WTC11 (cell line): ENCODE data around the gene SPOCK1. TPM values are rescaled to one million over a fixed set of nuclear protein-coding genes. Genes with fewer than 3 reads are reported as not detected.

ENCODE experiments used
- ATAC-seq: fragments of 200-7000 bp; cut with Tn5 transposase; 2 replicates; pipeline ENCODE4 v1.10.0; 2021; ENCODE audit warnings: mild to moderate bottlenecking, moderate library complexity
- CTCF ChIA-PET: fragments of 300-600 bp; sonication (Branson Sonifier 250); formaldehyde crosslinking; loops from one replicate; lab custom pipeline; 2021; ENCODE audit warnings: antibody characterized with exemption; lab: Charles Lee
- POLR2A ChIA-PET: fragments of 350-600 bp; sonication (Branson Sonifier 250); formaldehyde crosslinking; loops from one replicate; lab custom pipeline; 2021; ENCODE audit warnings: antibody characterized with exemption; lab: Charles Lee
- DNase-seq: peaks from one replicate; pipeline ENCODE4 v3.0.0; 2021; ENCODE audit warnings: low spot score
- H3K27ac Mint-ChIP-seq: 2 replicates; pipeline ENCODE4 v1.8.0; 2021; ENCODE audit warnings: mixed read lengths
- H3K27me3 Mint-ChIP-seq: 2 replicates; pipeline ENCODE4 v1.8.0; 2021; ENCODE audit warnings: low read depth, mild to moderate bottlenecking, moderate library complexity, mixed read lengths
- H3K36me3 Mint-ChIP-seq: 2 replicates; pipeline ENCODE4 v1.8.0; 2021; ENCODE audit warnings: mixed read lengths
- H3K4me1 Mint-ChIP-seq: 2 replicates; pipeline ENCODE4 v1.8.0; 2022; ENCODE audit warnings: mixed read lengths
- H3K4me3 Mint-ChIP-seq: 2 replicates; pipeline ENCODE4 v1.8.0; 2021; ENCODE audit warnings: mild to moderate bottlenecking, moderate library complexity, mixed read lengths
- H3K9me3 Mint-ChIP-seq: 2 replicates; pipeline ENCODE4 v1.8.0; 2021; ENCODE audit warnings: mixed read lengths
- AFF4 ChIP-seq: sonication (generic); formaldehyde crosslinking; IDR thresholded peaks from 2 replicates; pipeline ENCODE4 v1.8.1; 2023; ENCODE audit warnings: mild to moderate bottlenecking, missing genetic modification reagents, borderline replicate concordance
- ATF1 ChIP-seq: sonication (generic); formaldehyde crosslinking; IDR thresholded peaks from 2 replicates; pipeline ENCODE4 v1.8.1; 2023; ENCODE audit warnings: mild to moderate bottlenecking, moderate library complexity, missing genetic modification reagents
- GRHL2 ChIP-seq: fragments of 250-450 bp; sonication (Bioruptor Pico); IDR thresholded peaks from 2 replicates; pipeline ENCODE4 v1.8.0; 2022; ENCODE audit warnings: mild to moderate bottlenecking, moderate library complexity; ENCODE audit not compliant: insufficient replicate concordance, severe bottlenecking
- HMGXB4 ChIP-seq: sonication (generic); formaldehyde crosslinking; IDR thresholded peaks from 2 replicates; pipeline ENCODE4 v1.8.1; 2023; ENCODE audit warnings: mild to moderate bottlenecking, moderate library complexity, missing genetic modification reagents
- IRF2 ChIP-seq: sonication (generic); formaldehyde crosslinking; IDR thresholded peaks from 2 replicates; pipeline ENCODE4 v1.8.0; 2022; ENCODE audit warnings: low read depth, missing genetic modification reagents, borderline replicate concordance
- MLX ChIP-seq: sonication (generic); formaldehyde crosslinking; IDR thresholded peaks from 2 replicates; pipeline ENCODE4 v1.8.1; 2023; ENCODE audit warnings: mild to moderate bottlenecking, missing genetic modification reagents, moderate library complexity
- TP53 ChIP-seq: sonication (generic); formaldehyde crosslinking; IDR thresholded peaks from 2 replicates; pipeline ENCODE4 v1.8.1; 2023; ENCODE audit warnings: mild to moderate bottlenecking, missing genetic modification reagents
- USF2 ChIP-seq: sonication (generic); formaldehyde crosslinking; IDR thresholded peaks from 2 replicates; pipeline ENCODE4 v1.8.1; 2023; ENCODE audit warnings: mild to moderate bottlenecking, missing genetic modification reagents, moderate library complexity
- ZNF317 ChIP-seq: sonication (generic); formaldehyde crosslinking; IDR thresholded peaks from 2 replicates; pipeline ENCODE4 v1.8.1; 2023; ENCODE audit warnings: low read depth, mild to moderate bottlenecking, moderate library complexity, missing genetic modification reagents, borderline replicate concordance
- ZNF396 ChIP-seq: fragments of 250-450 bp; sonication (Bioruptor Pico); IDR thresholded peaks from 2 replicates; pipeline ENCODE4 v1.8.0; 2021; ENCODE audit warnings: mild to moderate bottlenecking, moderate library complexity, borderline replicate concordance
- ZNF416 ChIP-seq: fragments of 250-450 bp; sonication (Bioruptor Pico); IDR thresholded peaks from 2 replicates; pipeline ENCODE4 v1.9.0; 2021; ENCODE audit warnings: mild to moderate bottlenecking, inconsistent platforms
- total RNA-seq: library from RNA; stranded (reverse); gene quantifications from 3 replicates; pipeline ENCODE4 v1.2.3, GENCODE V29; 2021

Gene SPOCK1
- total RNA-seq, 1 experiment from 2014 or later, result 15.2 TPM

DNA sequence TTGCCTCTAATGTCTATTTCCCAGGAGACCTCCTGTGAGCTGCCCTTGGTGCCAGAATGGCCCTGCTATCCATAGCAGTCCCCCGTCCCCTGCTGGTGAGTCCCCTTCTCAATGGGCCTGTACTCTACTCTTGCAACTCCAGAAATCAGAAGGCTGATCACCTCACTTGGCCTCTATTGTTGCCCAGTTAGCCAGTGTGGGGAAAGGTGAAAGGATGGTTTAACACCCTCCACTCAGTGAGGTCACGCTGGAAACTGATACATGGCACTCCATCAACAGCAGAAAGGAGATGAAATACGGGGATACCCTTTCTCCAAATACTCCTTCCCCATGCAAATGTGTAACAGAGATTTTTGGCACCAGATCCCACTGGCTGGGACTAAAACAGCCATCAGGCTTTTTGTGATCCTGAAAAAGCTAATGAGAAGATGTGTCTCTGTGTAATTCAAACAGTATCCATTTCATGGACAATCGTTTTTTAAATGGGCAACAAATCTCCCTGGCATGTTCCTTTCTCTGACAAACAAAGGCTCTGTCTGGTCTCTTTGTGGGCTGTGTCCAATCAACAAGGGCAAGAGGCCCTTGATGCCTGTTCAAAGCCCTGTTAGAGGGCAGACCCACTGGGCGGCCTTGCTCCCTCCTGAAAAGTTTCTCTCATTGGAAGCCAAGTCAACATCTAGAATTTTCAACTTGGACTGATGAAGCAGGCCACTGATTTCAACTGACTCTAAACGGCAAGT is 343.7 kb downstream of the SPOCK1 start:
- Mint-ChIP-seq H3K9me3 (peaks cover 12% of the 10 kb centered on the region), H3K4me1 (peaks cover 9% of the 10 kb centered on the region), H3K36me3 (no peaks in the 10 kb centered on the region), H3K27ac (no peak overlapping the region), H3K27me3 (peaks cover 70% of the 10 kb centered on the region), H3K4me3 (no peak overlapping the region)
- ChIA-PET POLR2A (no interaction called here), CTCF (interaction anchor here (1.2 kb wide), 1 partner anchor 80 kb away, joined by 4 read pairs; no protein-coding TSS in a partner anchor)
- DNase-seq (no peak), ATAC-seq (peak; percentile 84)
- TF ChIP-seq TP53 (CRISPR knock-in tag) (no peak), ATF1 (CRISPR knock-in tag) (no peak), ZNF317 (CRISPR knock-in tag) (no peak), IRF2 (CRISPR knock-in tag) (no peak), MLX (CRISPR knock-in tag) (no peak), ZNF396 (no peak), USF2 (CRISPR knock-in tag) (no peak)

DNA sequence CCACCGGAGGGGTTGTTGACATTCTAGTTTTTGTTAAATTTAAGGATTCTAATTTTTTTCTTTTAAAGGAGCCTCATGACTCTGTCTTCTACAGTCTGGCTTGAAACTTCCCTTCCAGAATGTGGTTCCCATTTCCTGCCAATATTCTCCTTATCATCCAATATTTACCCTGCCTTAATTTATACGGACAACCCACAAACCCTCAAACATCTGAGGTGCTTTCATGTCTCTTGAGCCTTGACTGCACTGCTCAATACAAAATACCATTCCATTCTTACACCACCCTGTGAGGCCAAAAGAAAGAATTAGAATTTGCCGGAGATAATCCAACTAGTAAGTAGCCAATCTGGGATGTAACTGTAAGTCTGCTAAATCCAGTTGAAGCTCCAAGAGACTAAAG is 346.5 kb downstream of the SPOCK1 start:
- Mint-ChIP-seq H3K9me3 (no peaks in the 10 kb centered on the region), H3K36me3 (no peaks in the 10 kb centered on the region), H3K4me3 (no peak overlapping the region), H3K27ac (no peak overlapping the region), H3K4me1 (peaks cover 17% of the 10 kb centered on the region), H3K27me3 (peaks cover 48% of the 10 kb centered on the region)
- ATAC-seq (no peak), DNase-seq (no peak)
- ChIA-PET POLR2A (no interaction called here), CTCF (no interaction called here)
- TF ChIP-seq ZNF416 (CRISPR knock-in tag) (no peak), GRHL2 (CRISPR knock-in tag) (no peak), TP53 (CRISPR knock-in tag) (no peak), HMGXB4 (no peak)

GRCh38 chr5:137148655-137149054 is 350.5 kb downstream of the SPOCK1 start:
- Mint-ChIP-seq H3K4me1 (peaks cover 30% of the 10 kb centered on the region), H3K27ac (no peak overlapping the region), H3K36me3 (no peaks in the 10 kb centered on the region), H3K27me3 (peaks cover 11% of the 10 kb centered on the region), H3K4me3 (no peak overlapping the region), H3K9me3 (no peaks in the 10 kb centered on the region)
- ChIA-PET POLR2A (no interaction called here), CTCF (no interaction called here)
- TF ChIP-seq AFF4 (CRISPR knock-in tag), result no peak
- no peak for ATAC-seq
- no peak for DNase-seq
